GM10266 (cell line): Measurements from ENCODE around the gene ZNF343.
"Not testable (repeated sequence)": the region's sequence is repeated elsewhere in the genome, so short reads cannot be mapped to it uniquely, and the experiment has no call there.

Source experiments
- DNase-seq: peaks from one replicate; pipeline ENCODE4 v3.0.0; 2012; ENCODE audit errors: extremely low spot score
- TF ChIP-seq, protein P1 (sequence below): IDR thresholded peaks from 2 replicates; pipeline ENCODE4 v1.5.1; 2012; ENCODE audit warnings: mild to moderate bottlenecking, low read depth; ENCODE audit not compliant: control insufficient read depth, insufficient read depth; ENCODE audit errors: missing control alignments

ZNF343 gene

DNA sequence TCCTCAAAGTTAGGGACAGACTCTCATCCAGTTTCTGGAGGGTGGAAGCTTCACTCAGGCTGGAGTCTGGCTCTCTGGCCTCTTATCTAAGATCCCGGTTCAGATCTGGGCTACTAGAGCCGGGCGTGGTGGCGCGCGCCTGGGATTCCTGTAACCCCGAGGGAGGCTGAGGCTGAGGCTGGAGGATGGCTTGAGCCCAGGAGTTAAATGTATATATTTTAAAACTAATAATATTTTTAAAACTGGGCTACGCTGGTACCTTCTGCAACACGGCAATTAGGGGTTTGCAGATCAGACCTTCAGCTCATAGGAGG lies 710 bp upstream of the ZNF343 start:
- TF ChIP-seq, protein P1, sequence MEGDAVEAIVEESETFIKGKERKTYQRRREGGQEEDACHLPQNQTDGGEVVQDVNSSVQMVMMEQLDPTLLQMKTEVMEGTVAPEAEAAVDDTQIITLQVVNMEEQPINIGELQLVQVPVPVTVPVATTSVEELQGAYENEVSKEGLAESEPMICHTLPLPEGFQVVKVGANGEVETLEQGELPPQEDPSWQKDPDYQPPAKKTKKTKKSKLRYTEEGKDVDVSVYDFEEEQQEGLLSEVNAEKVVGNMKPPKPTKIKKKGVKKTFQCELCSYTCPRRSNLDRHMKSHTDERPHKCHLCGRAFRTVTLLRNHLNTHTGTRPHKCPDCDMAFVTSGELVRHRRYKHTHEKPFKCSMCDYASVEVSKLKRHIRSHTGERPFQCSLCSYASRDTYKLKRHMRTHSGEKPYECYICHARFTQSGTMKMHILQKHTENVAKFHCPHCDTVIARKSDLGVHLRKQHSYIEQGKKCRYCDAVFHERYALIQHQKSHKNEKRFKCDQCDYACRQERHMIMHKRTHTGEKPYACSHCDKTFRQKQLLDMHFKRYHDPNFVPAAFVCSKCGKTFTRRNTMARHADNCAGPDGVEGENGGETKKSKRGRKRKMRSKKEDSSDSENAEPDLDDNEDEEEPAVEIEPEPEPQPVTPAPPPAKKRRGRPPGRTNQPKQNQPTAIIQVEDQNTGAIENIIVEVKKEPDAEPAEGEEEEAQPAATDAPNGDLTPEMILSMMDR: no peak
- DNase-seq: no peak

DNA sequence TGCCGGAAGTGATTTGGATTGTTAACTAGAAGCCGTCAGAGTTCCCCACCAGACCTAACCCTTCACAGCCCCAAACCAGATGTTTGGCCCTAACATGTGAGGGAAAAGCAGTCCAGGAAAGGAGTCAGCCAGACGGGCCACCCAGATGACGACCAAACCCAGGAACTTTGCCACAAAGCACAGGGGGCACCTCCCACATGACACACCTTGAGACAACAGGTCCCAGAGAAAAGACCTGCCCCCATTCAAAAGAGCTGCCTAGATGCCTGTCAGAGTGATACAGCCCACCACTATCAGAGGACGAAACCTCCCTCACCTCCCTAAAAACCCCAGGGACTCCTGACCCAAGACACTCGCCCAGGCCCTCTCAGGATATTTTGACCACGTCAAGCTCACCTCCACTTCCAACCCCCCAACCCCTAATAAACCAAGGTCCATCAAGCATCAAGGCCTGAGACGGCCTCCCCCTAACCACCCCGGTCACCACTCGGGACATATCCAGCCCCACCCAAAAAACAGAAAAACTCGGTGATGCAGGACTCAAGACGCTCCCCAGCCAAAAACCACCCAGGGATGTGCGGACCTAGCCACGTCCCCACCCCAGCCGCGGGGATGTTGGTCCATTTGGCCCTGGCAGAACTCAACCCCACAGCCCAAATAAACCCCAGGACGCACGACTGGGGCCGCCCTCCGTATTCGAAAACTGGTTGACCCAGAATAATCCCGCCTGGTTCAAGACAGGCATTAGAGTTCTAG lies 662 bp downstream of the ZNF343 start:
- TF ChIP-seq, protein P1: no peak
- no peak for DNase-seq

DNA sequence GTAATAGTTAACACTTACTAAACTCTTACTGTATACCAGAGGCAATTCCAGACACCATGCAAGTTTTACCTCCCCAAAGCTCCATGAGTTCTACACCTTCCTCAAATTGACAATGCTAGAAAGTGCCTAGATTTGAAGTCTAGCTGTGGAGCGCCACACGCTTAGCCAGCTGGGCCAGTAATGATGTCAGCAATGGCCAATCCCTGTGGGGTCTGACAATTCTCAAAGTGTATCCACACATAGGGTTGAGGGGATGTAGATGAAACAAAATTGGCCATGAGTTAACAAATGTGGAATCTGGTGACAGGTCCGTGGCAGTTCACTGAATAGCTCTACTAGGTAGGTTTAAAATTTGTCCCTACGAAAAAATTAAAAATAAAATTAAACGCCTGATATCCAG lies 1.3 kb downstream of the ZNF343 start:
- DNase-seq: no peak

DNA sequence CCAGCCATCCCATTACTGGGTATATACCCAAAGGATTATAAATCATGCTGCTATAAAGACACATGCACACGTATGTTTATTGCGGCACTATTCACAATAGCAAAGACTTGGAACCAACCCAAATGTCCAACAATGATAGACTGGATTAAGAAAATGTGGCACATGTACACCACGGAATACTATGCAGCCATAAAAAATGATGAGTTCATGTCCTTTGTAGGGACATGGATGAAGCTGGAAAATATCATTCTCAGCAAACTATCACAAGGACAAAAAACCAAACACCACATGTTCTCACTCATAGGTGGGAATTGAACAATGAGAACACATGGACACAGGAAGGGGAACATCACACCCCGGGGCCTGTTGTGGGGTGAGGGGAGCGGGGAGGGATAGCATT lies 2.3 kb downstream of the ZNF343 start:
- DNase-seq: not testable (repeated sequence)

More for the DNA sequence above, 1.3 kb downstream of the ZNF343 start:
- TF ChIP-seq, protein P1: no peak

DNA sequence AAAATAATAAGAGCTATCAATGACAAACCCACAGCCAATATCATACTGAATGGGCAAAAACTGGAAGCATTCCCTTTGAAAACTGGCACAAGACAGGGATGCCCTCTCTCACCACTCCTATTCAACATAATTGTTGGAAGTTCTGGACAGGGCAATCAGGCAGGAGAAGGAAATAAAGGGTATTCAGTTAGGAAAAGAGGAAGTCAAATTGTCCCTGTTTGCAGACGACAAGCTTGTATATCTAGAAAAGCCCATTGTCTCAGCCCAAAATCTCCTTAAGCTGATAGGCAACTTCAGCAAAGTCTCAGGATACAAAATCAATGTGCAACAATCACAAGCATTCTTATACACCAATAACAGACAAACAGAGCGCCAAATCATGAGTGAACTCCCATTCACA lies 3.9 kb downstream of the ZNF343 start:
- not testable (repeated sequence) for DNase-seq

DNA sequence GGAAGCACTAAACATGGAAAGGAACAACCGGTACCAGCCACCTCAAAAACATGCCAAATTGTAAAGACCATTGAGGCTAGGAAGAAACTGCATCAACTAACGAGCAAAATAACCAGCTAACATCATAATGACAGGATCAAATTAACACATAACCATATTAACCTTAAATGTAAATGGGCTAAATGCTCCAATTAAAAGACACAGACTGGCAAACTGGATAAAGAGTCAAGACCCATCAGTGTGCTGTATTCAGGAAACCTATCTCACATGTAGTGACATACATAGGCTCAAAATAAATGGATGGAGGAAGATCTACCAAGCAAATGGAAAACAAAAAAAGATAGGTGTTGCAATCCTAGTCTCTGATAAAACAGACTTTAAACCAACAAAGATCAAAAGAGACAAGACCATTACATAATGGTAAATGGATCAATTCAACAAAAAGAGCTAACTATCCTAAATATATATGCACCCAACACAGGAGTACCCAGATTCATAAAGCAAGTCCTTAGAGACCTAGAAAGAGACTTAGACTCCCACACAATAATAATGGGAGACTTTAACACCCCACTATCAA lies 5.8 kb downstream of the ZNF343 start:
- DNase-seq: not testable (repeated sequence)

DNA sequence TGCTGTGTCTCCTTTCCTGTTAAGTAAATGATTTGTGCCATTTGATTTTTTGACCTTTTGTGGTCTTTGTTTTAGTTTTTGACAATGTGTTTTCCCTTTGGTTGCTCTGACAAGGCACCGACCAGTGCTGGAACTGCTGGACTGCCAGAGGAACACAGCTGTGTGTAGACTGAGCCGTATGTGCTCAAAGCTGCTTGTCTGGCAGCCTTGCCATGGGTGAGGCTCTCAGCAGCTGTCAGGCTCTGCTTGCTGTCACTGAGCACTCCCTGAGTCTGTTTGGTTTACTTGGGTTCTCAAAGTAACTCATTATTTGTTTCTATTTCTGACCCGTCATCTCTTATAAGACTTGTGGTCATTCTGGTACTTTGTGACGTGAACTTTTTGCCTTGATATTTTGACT lies 23.1 kb downstream of the ZNF343 start:
- no peak for DNase-seq
- TF ChIP-seq, protein P1: no peak

DNA sequence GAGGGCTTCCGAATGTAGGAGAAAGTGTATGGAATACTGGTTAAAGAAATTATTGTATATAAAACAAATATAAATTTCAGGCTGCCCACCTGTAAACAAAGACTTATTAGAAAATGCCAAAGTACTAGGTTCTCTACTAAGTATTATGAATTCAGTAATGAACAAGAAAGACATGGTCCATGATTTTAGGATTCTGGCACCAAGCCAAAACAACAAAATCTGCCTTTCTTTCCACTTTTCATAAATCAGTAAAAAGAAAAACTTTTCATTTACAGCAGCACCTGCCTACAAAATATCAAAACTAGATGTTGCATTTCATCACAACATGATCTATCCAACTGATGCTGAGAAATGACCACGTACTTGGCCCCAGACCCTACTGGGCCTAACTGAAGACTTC lies 23.6 kb downstream of the ZNF343 start:
- DNase-seq: no peak
- TF ChIP-seq, protein P1: no peak

DNA sequence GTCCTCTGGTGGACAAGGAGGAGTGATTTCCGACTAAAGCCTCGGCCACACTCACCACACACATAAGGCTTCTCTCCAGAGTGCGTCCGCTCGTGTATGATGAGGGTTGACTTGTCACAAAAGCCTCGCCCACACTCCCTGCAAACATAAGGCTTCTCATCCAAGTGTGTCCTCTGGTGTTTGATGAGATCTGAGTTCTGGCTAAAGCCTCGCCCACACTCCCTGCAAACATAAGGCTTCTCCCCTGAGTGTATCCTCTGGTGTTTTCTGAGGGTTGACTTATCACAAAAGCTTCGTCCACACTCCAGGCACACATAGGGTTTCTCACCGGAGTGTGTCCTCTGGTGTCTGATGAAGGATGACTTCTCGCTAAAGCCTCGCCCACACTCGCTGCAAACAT lies 25.2 kb downstream of the ZNF343 start:
- TF ChIP-seq, protein P1: no peak
- DNase-seq: no peak
